Measurements from ENCODE around the gene HCFC1. TPM values are rescaled to one million over a fixed set of nuclear protein-coding genes. Genes with fewer than 3 reads are reported as not detected.

HCFC1 gene
- total RNA-seq, 1 experiment from 2014 or later, result 79.9 TPM

DNA sequence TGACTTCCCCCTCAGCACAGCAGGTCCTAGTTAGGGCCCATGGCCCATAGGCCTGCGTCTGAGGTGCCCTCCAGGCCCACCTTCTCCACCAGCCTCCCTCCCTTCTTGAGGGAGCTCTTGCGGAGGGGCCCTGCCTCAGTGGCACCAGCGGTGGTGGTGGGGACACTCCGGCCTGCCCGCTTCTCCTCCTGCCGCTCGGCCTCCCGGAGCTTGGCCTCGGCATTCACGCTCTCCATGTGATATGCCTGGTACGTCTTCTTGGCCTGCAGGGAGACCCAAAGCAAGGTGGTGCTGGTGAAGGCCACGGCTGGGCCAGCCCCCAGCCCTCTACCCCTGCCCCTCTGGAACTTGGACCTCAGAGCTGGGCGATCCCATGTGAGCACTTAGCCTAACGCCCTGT, 51.1 kb downstream of the HCFC1 start:
- no peaks in the 10 kb centered on the region for H3K79me2 ChIP-seq (ENCODE audit: low read depth)
- no peaks in the 10 kb centered on the region for H3K9me2 ChIP-seq (ENCODE audit: insufficient read depth)
- no peaks in the 10 kb centered on the region for H3K27me3 ChIP-seq (ENCODE audit: insufficient read depth, low read depth)
- DNase-seq, result no peak
- ChIA-PET CTCF (no interaction called here), POLR2A (ENCODE audit: unreplicated experiment) (no interaction called here)
- no peak overlapping the region for H3K4me2 ChIP-seq
- no peak for TF ChIP-seq EZH2 (IDR thresholded peaks at IDR 0.05; ENCODE audit: low read depth)
- TF ChIP-seq, protein P1, sequence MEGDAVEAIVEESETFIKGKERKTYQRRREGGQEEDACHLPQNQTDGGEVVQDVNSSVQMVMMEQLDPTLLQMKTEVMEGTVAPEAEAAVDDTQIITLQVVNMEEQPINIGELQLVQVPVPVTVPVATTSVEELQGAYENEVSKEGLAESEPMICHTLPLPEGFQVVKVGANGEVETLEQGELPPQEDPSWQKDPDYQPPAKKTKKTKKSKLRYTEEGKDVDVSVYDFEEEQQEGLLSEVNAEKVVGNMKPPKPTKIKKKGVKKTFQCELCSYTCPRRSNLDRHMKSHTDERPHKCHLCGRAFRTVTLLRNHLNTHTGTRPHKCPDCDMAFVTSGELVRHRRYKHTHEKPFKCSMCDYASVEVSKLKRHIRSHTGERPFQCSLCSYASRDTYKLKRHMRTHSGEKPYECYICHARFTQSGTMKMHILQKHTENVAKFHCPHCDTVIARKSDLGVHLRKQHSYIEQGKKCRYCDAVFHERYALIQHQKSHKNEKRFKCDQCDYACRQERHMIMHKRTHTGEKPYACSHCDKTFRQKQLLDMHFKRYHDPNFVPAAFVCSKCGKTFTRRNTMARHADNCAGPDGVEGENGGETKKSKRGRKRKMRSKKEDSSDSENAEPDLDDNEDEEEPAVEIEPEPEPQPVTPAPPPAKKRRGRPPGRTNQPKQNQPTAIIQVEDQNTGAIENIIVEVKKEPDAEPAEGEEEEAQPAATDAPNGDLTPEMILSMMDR (conservative IDR thresholded peaks at IDR 0.05), result no peak
- no peaks in the 10 kb centered on the region for H3K4me1 ChIP-seq (replicated peaks; ENCODE audit: insufficient read depth)
- H4K20me1 ChIP-seq (ENCODE audit: insufficient read depth), result no peaks in the 10 kb centered on the region
- intact Hi-C loops (cut with micrococcal nuclease; ENCODE audit: unreplicated experiment), result no loop called here
- H3K9me3 ChIP-seq (ENCODE audit: insufficient read depth, low read depth), result no peaks in the 10 kb centered on the region
- H2AFZ ChIP-seq, result no peak overlapping the region
- no TSS peak for BruUV-seq (replicated peaks)
- H3K36me3 ChIP-seq (ENCODE audit: low read depth), result no peaks in the 10 kb centered on the region
- H3K27ac ChIP-seq, result no peak overlapping the region
- no peak overlapping the region for H3K4me3 ChIP-seq
- no peaks in the 10 kb centered on the region for H3F3A ChIP-seq (ENCODE audit: insufficient read depth, low read depth)

DNA sequence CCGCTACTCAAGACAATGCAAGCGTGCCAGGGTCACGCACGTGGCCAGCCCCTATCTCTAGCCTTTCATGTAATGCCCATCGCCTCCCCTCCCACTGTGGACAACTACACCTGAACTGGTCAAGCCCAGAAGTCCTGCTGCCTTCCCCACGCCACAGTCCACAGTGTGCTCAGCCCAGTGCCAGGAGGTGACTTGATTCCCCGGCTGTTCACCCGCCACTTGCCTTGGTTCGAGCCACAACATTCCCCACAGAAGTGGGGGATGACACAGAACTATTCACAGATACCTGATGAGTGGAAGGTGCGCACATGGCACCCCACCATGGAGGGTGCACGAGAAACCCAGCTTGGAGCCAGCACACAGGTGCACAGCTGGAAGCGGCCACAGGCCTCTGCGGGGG, 52.3 kb downstream of the HCFC1 start:
- Histone ChIP-seq H3K4me3 (no peak overlapping the region), H3K27ac (no peak overlapping the region), H3K9me3 (ENCODE audit: insufficient read depth, low read depth) (no peaks in the 10 kb centered on the region), H3K4me1 (replicated peaks; ENCODE audit: insufficient read depth) (no peaks in the 10 kb centered on the region), H2AFZ (no peak overlapping the region), H3K79me2 (ENCODE audit: low read depth) (no peaks in the 10 kb centered on the region), H3F3A (ENCODE audit: insufficient read depth, low read depth) (no peaks in the 10 kb centered on the region), H3K36me3 (ENCODE audit: low read depth) (no peaks in the 10 kb centered on the region), H3K4me2 (no peak overlapping the region), H4K20me1 (ENCODE audit: insufficient read depth) (no peaks in the 10 kb centered on the region), H3K27me3 (ENCODE audit: insufficient read depth, low read depth) (no peaks in the 10 kb centered on the region), H3K9me2 (ENCODE audit: insufficient read depth) (no peaks in the 10 kb centered on the region)
- ChIA-PET CTCF (no interaction called here), POLR2A (ENCODE audit: unreplicated experiment) (no interaction called here)
- no TSS peak for BruUV-seq (replicated peaks)
- no peak for TF ChIP-seq EZH2 (IDR thresholded peaks at IDR 0.05; ENCODE audit: low read depth)
- TF ChIP-seq, protein P1 (conservative IDR thresholded peaks at IDR 0.05), result no peak
- no peak for DNase-seq
- intact Hi-C loops (cut with micrococcal nuclease; ENCODE audit: unreplicated experiment), result no loop called here

DNA sequence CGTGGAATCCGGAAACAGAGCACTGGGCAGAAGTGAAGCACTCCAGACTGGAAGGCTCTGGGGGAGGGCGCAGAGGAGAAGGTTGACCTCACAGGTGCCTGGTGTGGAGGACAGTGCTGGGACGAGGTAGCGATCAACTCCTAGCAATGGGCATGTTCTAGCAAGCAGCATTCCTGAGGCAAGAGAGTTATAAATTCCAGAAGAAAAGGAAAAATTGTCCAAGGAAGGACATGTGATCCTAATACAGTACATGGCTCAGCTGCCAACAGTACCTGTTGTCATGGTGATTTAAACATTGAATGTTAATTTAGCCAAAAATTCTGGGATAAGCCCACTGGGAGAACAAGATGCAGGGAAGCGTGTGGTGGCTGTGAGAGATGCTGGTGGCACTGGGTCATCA, 53.7 kb downstream of the HCFC1 start:
- CTCF ChIA-PET, result interaction anchor here (0.6 kb wide), 1 partner anchor 30 kb away, joined by 4 read pairs; no protein-coding TSS in a partner anchor
- TF ChIP-seq EZH2 (IDR thresholded peaks at IDR 0.05; ENCODE audit: low read depth), result no peak
- TF ChIP-seq, protein P1 (conservative IDR thresholded peaks at IDR 0.05), result no peak
- H3K79me2 ChIP-seq (ENCODE audit: low read depth), result no peaks in the 10 kb centered on the region
- H3K9me2 ChIP-seq (ENCODE audit: insufficient read depth), result no peaks in the 10 kb centered on the region
- no peaks in the 10 kb centered on the region for H3K9me3 ChIP-seq (ENCODE audit: insufficient read depth, low read depth)
- no peak overlapping the region for H3K4me2 ChIP-seq
- no peaks in the 10 kb centered on the region for H3F3A ChIP-seq (ENCODE audit: insufficient read depth, low read depth)
- H2AFZ ChIP-seq, result no peak overlapping the region
- H4K20me1 ChIP-seq (ENCODE audit: insufficient read depth), result no peaks in the 10 kb centered on the region
- DNase-seq, result no peak
- H3K4me1 ChIP-seq (replicated peaks; ENCODE audit: insufficient read depth), result no peaks in the 10 kb centered on the region
- BruUV-seq (replicated peaks), result no TSS peak
- H3K36me3 ChIP-seq (ENCODE audit: low read depth), result no peaks in the 10 kb centered on the region
- no peak overlapping the region for H3K4me3 ChIP-seq
- H3K27ac ChIP-seq, result no peak overlapping the region
- intact Hi-C loops (cut with micrococcal nuclease; ENCODE audit: unreplicated experiment), result no loop called here
- POLR2A ChIA-PET (ENCODE audit: unreplicated experiment), result interaction anchor here (0.7 kb wide), 1 partner anchor 8 kb away, joined by 7 read pairs; no protein-coding TSS in a partner anchor
- H3K27me3 ChIP-seq (ENCODE audit: insufficient read depth, low read depth), result no peaks in the 10 kb centered on the region
